ENCODE results near the gene TMEM269. TPM values are rescaled to one million over a fixed set of nuclear protein-coding genes. Genes with fewer than 3 reads are reported as not detected.

TMEM269 gene
- total and polyA plus RNA-seq, 9 of the 15 experiments (the other 6 are each of a cell fraction or from before 2014, with no cell fraction given) = 0.09 to 0.49 (median 0.21) TPM

DNA sequence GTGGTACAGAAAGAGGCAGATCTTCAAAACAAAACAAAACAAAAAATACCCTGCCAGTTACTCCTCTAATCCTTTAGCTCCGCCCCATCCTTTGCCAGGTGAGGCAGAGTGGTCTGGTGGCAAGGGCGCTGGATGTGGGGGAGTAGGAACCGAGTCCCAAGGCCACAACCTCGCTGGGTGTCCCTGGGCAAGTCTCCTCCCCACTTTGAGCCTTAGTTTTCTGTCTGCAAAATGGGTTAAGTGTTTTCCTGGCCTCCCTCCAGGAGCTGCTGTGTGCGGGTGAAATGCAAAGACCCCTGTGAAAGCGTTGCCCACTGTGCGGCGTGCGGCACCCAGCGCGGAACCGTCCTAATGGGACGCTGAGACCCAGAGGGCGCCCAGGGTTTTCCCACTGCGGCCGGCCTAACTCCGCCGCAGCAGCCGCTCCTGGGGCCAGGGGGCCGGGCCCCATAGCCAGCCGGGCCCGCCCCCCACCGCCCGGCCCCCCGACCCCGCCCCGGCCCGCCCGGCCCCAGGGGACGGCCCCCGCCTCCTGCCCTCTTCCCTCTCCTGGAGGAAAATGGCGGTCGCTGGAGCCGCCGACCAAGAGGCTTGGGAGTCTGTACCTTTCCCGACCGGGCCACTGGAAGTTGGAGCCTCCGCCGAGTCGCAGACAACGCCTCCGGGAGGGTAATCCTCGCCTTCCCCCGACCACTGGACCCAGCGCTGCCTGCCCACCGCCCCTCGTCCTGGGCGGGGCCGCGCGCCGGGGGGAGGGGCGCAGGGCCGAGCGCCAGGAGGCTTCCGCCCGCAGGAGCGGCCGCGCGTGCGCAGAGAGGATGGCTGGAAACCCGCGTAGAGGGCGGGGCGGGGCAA, 32.0 kb downstream of the TMEM269 start, which contains the start of the genes ERMAP and SVBP (continued):
- TF ChIP-seq CTBP1 (IDR thresholded peaks at IDR 0.05; ENCODE audit: borderline replicate concordance) (peak; percentile 60; the same call in 1 of the 2 replicates), GATAD2B (IDR thresholded peaks at IDR 0.05; ENCODE audit: borderline replicate concordance) (no peak), HDAC2 (IDR thresholded peaks at IDR 0.05) (peak; percentile 74), NFIC (IDR thresholded peaks at IDR 0.05) (peak; percentile 80), ZNF699 (CRISPR knock-in tag; IDR thresholded peaks at IDR 0.05; ENCODE audit: insufficient replicate concordance) (no peak), SRSF7 (optimal IDR thresholded peaks at IDR 0.05; ENCODE audit: low read depth, low read length) (no peak), ZNF23 (CRISPR knock-in tag; IDR thresholded peaks at IDR 0.05) (no peak), HMGN3 (IDR thresholded peaks at IDR 0.05; ENCODE audit: borderline replicate concordance, extremely low read depth, insufficient read length, low read depth, low read length) (no peak), SETDB1 (IDR thresholded peaks at IDR 0.05; ENCODE audit: low read length) (no peak), ZC3H11A (IDR thresholded peaks at IDR 0.05; ENCODE audit: low read depth, low read length) (no peak), THRAP3 (IDR thresholded peaks at IDR 0.05; ENCODE audit: borderline replicate concordance) (no peak)
- TF ChIP-seq, protein P1, sequence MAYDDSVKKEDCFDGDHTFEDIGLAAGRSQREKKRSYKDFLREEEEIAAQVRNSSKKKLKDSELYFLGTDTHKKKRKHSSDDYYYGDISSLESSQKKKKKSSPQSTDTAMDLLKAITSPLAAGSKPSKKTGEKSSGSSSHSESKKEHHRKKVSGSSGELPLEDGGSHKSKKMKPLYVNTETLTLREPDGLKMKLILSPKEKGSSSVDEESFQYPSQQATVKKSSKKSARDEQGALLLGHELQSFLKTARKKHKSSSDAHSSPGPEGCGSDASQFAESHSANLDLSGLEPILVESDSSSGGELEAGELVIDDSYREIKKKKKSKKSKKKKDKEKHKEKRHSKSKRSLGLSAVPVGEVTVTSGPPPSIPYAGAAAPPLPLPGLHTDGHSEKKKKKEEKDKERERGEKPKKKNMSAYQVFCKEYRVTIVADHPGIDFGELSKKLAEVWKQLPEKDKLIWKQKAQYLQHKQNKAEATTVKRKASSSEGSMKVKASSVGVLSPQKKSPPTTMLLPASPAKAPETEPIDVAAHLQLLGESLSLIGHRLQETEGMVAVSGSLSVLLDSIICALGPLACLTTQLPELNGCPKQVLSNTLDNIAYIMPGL (CRISPR knock-in tag; IDR thresholded peaks at IDR 0.05) = 0 out of 2 replicates have a peak, but pooled peaks have one; percentile 12
- TF ChIP-seq, protein P2, sequence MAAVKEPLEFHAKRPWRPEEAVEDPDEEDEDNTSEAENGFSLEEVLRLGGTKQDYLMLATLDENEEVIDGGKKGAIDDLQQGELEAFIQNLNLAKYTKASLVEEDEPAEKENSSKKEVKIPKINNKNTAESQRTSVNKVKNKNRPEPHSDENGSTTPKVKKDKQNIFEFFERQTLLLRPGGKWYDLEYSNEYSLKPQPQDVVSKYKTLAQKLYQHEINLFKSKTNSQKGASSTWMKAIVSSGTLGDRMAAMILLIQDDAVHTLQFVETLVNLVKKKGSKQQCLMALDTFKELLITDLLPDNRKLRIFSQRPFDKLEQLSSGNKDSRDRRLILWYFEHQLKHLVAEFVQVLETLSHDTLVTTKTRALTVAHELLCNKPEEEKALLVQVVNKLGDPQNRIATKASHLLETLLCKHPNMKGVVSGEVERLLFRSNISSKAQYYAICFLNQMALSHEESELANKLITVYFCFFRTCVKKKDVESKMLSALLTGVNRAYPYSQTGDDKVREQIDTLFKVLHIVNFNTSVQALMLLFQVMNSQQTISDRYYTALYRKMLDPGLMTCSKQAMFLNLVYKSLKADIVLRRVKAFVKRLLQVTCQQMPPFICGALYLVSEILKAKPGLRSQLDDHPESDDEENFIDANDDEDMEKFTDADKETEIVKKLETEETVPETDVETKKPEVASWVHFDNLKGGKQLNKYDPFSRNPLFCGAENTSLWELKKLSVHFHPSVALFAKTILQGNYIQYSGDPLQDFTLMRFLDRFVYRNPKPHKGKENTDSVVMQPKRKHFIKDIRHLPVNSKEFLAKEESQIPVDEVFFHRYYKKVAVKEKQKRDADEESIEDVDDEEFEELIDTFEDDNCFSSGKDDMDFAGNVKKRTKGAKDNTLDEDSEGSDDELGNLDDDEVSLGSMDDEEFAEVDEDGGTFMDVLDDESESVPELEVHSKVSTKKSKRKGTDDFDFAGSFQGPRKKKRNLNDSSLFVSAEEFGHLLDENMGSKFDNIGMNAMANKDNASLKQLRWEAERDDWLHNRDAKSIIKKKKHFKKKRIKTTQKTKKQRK (IDR thresholded peaks at IDR 0.05; ENCODE audit: borderline replicate concordance, low read depth, low read length) = no peak
- TF ChIP-seq, protein P3, sequence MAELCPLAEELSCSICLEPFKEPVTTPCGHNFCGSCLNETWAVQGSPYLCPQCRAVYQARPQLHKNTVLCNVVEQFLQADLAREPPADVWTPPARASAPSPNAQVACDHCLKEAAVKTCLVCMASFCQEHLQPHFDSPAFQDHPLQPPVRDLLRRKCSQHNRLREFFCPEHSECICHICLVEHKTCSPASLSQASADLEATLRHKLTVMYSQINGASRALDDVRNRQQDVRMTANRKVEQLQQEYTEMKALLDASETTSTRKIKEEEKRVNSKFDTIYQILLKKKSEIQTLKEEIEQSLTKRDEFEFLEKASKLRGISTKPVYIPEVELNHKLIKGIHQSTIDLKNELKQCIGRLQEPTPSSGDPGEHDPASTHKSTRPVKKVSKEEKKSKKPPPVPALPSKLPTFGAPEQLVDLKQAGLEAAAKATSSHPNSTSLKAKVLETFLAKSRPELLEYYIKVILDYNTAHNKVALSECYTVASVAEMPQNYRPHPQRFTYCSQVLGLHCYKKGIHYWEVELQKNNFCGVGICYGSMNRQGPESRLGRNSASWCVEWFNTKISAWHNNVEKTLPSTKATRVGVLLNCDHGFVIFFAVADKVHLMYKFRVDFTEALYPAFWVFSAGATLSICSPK (IDR thresholded peaks at IDR 0.05; ENCODE audit: borderline replicate concordance) = no peak
- TF ChIP-seq, protein P4, sequence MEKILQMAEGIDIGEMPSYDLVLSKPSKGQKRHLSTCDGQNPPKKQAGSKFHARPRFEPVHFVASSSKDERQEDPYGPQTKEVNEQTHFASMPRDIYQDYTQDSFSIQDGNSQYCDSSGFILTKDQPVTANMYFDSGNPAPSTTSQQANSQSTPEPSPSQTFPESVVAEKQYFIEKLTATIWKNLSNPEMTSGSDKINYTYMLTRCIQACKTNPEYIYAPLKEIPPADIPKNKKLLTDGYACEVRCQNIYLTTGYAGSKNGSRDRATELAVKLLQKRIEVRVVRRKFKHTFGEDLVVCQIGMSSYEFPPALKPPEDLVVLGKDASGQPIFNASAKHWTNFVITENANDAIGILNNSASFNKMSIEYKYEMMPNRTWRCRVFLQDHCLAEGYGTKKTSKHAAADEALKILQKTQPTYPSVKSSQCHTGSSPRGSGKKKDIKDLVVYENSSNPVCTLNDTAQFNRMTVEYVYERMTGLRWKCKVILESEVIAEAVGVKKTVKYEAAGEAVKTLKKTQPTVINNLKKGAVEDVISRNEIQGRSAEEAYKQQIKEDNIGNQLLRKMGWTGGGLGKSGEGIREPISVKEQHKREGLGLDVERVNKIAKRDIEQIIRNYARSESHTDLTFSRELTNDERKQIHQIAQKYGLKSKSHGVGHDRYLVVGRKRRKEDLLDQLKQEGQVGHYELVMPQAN (IDR thresholded peaks at IDR 0.05; ENCODE audit: borderline replicate concordance) = peak; percentile 53; the same call in 1 of the 2 replicates
